Right hindlimb (tissue), 1 donor: Measurements from ENCODE around the gene CACNA1G.

Source experiments
- DNase-seq: peaks from one replicate; pipeline ENCODE4 v3.0.0-alpha.2; 2018

CACNA1G gene

GRCh38 chr17:50590946-50591737 is 30.6 kb downstream of the CACNA1G start:
- DNase-seq = no peak

GRCh38 chr17:50593321-50593720 is 32.8 kb downstream of the CACNA1G start:
- peak; percentile 61 for DNase-seq

GRCh38 chr17:50594128-50594823 is 33.8 kb downstream of the CACNA1G start:
- no peak for DNase-seq

GRCh38 chr17:50594892-50595291 is 34.4 kb downstream of the CACNA1G start:
- no peak for DNase-seq

GRCh38 chr17:50596191-50597037 is 35.9 kb downstream of the CACNA1G start:
- DNase-seq = no peak

GRCh38 chr17:50598487-50598886 is 38.0 kb downstream of the CACNA1G start:
- no peak for DNase-seq

- no peak for DNase-seq
These were observed 39.1 kb downstream of the CACNA1G start for GRCh38 chr17:50599606-50600005.

- DNase-seq = no peak
These were observed 41.4 kb downstream of the CACNA1G start for GRCh38 chr17:50601823-50602375.

GRCh38 chr17:50602836-50603235 is 42.3 kb downstream of the CACNA1G start:
- no peak for DNase-seq

GRCh38 chr17:50603340-50603739 is 42.8 kb downstream of the CACNA1G start:
- DNase-seq = no peak

- peak; percentile 98 for DNase-seq
These were observed 44.0 kb downstream of the CACNA1G start for GRCh38 chr17:50604513-50604912.

GRCh38 chr17:50605429-50605828 is 44.9 kb downstream of the CACNA1G start:
- DNase-seq = no peak

- DNase-seq = no peak
These were observed 47.1 kb downstream of the CACNA1G start for GRCh38 chr17:50607522-50608175.

- DNase-seq = no peak
These were observed 48.3 kb downstream of the CACNA1G start for GRCh38 chr17:50608700-50609379.

- DNase-seq = no peak
These were observed 49.0 kb downstream of the CACNA1G start for GRCh38 chr17:50609380-50610074.

- no peak for DNase-seq
These were observed 51.1 kb downstream of the CACNA1G start for GRCh38 chr17:50611634-50612033.

GRCh38 chr17:50612281-50612680 is 51.8 kb downstream of the CACNA1G start:
- DNase-seq = no peak

- DNase-seq = no peak
These were observed 52.8 kb downstream of the CACNA1G start for GRCh38 chr17:50613007-50613992.

- no peak for DNase-seq
These were observed 54.0 kb downstream of the CACNA1G start for GRCh38 chr17:50614471-50615051.

GRCh38 chr17:50615828-50616227 is 55.3 kb downstream of the CACNA1G start:
- DNase-seq = no peak
